Gastroesophageal sphincter (tissue), 3 donors: ENCODE measurements around the gene TNNI3K.

Experiments used
- CTCF ChIP-seq, 4 experiments: fragments of 200-600 bp in 2 of 4; fragments of 450-650 bp in 2 of 4; sonication (generic) in 1 of 4; IDR thresholded peaks; one replicate each; pipeline ENCODE4 v1.5.1; 2017 to 2019; ENCODE audit warnings: antibody characterized with exemption in 4 of 4, mild to moderate bottlenecking in 2 of 4, moderate library complexity in 2 of 4
- POLR2A ChIP-seq, 2 donors: fragments of 450-650 bp; IDR thresholded peaks; one replicate each; pipeline ENCODE4 v1.6.1; 2017; ENCODE audit warnings: antibody characterized with exemption in 2 of 2, mild to moderate bottlenecking in 2 of 2, moderate library complexity in 1 of 2

DNA sequence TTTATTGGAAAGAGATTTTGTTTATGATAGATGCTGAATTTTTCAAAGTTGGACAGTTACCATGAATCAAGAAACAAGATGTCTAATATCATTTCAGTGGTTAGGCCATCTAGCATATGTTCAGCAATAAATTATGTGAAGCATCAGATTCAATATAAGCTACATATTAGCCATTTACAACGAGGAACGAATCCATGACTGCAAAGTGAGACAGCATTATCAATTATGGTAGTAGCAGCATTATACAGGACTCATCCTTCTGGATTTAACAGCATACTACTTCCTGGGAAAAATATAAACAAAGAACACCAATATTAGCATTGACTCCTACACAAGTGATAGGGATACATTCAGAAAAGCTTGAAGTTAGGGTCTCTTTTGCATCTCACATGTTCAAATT, 218.1 kb downstream of the TNNI3K start:
- TF ChIP-seq CTCF (IDR thresholded peaks at IDR 0.05), result no peak
- no peak for TF ChIP-seq POLR2A (IDR thresholded peaks at IDR 0.05)
